CD4-positive, alpha-beta T cell treated with Interleukin-4 for 4 hours (primary cell): ENCODE data around the gene POP4.

Experiments
- DNase-seq: peaks from one replicate; pipeline ENCODE4 v3.0.0-alpha.2; 2020

The POP4 gene

GRCh38 chr19:29634423-29635130 lies 28.5 kb downstream of the POP4 start:
- no peak for DNase-seq

GRCh38 chr19:29635963-29636362 lies 29.9 kb downstream of the POP4 start:
- no peak for DNase-seq

- no peak for DNase-seq
These were observed 30.7 kb downstream of the POP4 start for GRCh38 chr19:29636553-29637360.

- no peak for DNase-seq
These were observed 33.0 kb downstream of the POP4 start for GRCh38 chr19:29639086-29639485.

GRCh38 chr19:29640231-29640630 lies 34.1 kb downstream of the POP4 start:
- no peak for DNase-seq

- no peak for DNase-seq
These were observed 35.5 kb downstream of the POP4 start for GRCh38 chr19:29641597-29641996.

- no peak for DNase-seq
These were observed 37.4 kb downstream of the POP4 start for GRCh38 chr19:29643361-29643935.

- no peak for DNase-seq
These were observed 38.1 kb downstream of the POP4 start for GRCh38 chr19:29644210-29644609.

GRCh38 chr19:29645491-29645867 lies 39.4 kb downstream of the POP4 start:
- no peak for DNase-seq

GRCh38 chr19:29645911-29646310 lies 39.8 kb downstream of the POP4 start:
- DNase-seq: no peak

GRCh38 chr19:29650772-29651387 lies 44.8 kb downstream of the POP4 start:
- no peak for DNase-seq

GRCh38 chr19:29651622-29652394 lies 45.7 kb downstream of the POP4 start:
- DNase-seq: no peak

- no peak for DNase-seq
These were observed 47.3 kb downstream of the POP4 start for GRCh38 chr19:29653398-29653797.

- DNase-seq: no peak
These were observed 49.7 kb downstream of the POP4 start for GRCh38 chr19:29655648-29656335.

- DNase-seq: no peak
These were observed 52.3 kb downstream of the POP4 start for GRCh38 chr19:29658221-29658991.

- no peak for DNase-seq
These were observed 54.8 kb downstream of the POP4 start for GRCh38 chr19:29660835-29661234.

- DNase-seq: no peak
These were observed 56.2 kb downstream of the POP4 start for GRCh38 chr19:29662278-29662603.

GRCh38 chr19:29662604-29663404 lies 56.7 kb downstream of the POP4 start:
- DNase-seq: no peak

- DNase-seq: no peak
These were observed 58.0 kb downstream of the POP4 start for GRCh38 chr19:29663861-29664752.
